NCI-H2107 treated with DMSO at 0.1 percent for 48 hours (cell line): ENCODE measurements around the gene DRC1.

Experiments
- DNase-seq: peaks from one replicate; lab custom pipeline; 2025; ENCODE audit not compliant: unreplicated experiment; lab: John Stamatoyannopoulos, UW

DRC1 gene

GRCh38 chr2:26396734-26397298 is 4.9 kb upstream of the DRC1 start:
- DNase-seq: no peak

DNA sequence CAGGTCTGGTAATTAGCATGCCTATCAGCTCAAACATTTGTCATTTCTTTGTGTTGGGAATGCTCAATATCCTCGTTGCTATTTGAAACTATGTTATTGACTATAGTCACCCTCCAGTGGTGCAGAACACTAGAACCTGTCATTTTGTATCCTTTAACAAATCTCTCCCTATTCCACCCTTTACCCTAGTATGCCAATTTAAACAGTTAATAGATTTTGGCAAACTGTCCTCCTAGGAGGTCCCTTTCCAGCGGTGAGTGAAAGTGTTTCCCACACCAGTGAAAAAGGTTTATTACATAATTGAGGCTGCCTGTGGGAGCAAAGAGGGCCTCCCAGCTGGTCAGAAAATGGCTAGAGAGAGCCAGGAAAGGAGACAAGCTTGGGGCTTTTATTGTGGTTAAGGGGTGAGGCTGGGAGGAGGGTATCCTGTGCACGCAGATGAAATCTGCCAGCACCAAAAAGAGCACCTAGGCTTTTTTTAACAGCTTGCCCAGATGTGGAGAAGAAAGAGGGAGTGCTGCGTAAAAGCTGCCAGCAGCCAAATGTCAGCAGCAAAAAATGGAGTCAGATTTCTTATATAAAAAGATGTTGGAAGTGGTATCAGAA is 1.8 kb upstream of the DRC1 start:
- DNase-seq: peak; percentile 12

DNA sequence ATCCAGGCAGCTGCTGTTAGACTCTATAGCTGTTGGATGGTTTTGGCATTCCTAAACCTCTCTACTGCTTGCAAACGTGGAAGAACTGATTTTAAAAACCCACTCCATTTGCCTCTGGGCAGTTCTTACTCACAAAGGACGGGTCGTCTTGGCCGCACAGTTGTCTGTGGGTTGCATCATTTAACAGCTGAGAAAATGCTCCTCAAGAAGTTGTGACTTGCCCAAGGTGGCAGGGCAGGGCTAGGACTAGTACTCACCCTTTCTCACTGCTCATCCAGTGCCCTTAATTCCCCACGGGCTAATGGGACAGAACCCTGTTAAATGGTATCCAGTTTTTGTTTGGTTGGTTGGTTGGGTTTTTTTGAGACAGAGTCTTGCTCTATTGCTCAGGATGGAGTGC is 997 bp upstream of the DRC1 start:
- no peak for DNase-seq

DNA sequence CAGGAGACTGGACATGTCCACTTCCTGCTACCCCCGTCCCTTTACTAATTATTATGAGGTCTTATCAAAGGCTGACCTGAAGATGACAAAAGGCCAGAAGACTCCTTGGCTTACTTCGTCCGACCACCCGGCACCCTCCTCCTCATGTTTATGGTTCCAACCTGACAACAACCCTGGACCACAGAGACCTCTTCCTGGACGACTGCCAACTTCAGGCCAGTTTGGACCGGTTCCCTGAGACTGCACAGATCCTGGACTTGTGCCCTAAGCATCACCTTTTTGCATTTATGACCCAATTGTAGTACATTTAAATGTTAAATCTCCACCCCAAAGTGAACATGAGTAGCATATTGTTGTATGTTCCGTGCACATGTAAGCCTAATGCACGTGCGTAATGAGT is 5.8 kb downstream of the DRC1 start:
- DNase-seq: no peak

GRCh38 chr2:26409785-26410184 is 8.1 kb downstream of the DRC1 start:
- DNase-seq: no peak

DNA sequence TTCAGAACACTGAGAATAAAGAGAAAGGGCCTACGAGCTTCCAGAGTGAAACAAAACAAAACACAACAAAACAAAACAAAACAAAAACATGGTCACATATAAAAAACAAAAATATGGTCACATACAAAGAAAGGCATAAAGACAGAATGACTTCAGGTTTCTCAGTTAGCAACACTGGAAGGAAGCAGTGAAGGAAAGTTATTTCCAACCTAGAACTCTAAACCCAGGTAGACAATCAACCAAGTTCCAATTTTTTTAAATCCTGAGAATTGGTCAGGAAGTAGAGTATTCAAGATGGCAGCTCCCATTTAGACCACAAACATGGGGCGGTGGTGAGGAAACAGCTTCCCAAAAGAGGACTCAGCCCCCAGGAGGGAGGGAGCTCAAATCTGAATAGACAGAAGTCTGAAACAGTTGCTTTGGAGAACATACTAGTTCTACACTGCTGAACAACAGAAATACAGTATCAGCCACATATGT is 9.1 kb downstream of the DRC1 start:
- DNase-seq: no peak

DNA sequence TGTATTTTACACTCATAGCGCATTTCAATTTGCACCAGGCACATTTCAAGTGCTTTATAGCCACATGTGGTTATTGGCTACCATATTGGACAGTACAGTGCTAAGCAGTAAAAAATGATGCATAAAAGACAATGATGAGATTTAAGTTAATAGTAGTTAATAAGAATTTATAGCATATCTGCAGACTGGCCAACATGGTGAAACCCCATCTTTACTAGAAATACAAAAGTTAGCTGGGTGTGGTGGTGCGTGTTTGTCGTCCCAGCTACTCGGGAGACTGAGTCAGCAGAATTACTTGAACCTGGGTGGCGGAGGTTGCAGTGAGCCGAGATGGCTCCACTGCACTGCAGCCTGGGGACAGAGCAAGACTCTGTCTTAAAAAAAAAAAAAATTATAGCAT is 9.7 kb downstream of the DRC1 start:
- DNase-seq: no peak

DNA sequence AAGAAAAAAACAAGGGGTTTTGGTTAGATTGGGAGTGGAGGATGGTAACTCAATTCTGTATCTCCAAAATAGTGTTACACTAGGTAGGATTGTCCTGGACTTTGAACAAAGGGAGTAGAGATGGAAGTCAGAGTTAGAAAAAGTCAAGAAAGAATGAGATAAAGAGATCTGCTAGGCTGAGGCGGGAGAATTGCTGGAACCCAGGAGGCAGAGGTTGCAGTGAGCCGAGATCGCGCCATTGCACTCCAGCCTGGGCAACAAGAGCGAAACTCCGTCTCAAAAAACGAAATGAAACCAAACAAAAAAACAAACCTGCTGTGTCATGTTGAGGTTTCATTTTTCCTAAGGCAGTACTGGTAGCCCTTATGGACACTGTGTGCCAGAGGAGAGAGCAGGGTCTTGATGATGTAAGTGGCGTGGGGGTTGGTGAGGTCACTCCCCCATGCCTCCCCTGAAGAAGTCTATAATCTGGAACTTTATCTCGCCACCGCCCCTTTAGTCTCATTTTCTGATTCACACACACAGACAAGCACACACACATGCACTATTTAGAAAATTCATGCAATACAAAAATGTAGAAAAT is 10.5 kb downstream of the DRC1 start:
- DNase-seq: no peak

DNA sequence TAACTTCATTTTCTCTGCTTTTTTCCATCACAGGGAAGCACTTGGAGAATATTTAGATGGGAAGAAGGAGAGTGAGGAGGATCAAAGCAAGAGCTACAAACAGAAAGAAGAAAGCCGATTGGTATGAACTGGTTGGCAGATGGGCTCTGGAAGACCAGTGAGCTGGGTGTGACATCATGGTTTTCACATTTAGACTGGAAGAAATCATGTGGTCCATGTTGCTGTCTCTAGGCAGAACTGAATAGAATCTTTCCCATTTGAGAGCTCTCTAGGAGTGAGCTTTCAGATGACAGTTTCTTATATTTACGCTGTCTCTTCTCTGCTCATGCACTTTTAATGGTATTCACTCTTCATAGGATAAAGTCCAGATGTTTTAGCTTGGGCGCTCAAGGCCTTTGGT is 12.6 kb downstream of the DRC1 start:
- no peak for DNase-seq

GRCh38 chr2:26421961-26422360 is 20.2 kb downstream of the DRC1 start:
- DNase-seq: no peak

DNA sequence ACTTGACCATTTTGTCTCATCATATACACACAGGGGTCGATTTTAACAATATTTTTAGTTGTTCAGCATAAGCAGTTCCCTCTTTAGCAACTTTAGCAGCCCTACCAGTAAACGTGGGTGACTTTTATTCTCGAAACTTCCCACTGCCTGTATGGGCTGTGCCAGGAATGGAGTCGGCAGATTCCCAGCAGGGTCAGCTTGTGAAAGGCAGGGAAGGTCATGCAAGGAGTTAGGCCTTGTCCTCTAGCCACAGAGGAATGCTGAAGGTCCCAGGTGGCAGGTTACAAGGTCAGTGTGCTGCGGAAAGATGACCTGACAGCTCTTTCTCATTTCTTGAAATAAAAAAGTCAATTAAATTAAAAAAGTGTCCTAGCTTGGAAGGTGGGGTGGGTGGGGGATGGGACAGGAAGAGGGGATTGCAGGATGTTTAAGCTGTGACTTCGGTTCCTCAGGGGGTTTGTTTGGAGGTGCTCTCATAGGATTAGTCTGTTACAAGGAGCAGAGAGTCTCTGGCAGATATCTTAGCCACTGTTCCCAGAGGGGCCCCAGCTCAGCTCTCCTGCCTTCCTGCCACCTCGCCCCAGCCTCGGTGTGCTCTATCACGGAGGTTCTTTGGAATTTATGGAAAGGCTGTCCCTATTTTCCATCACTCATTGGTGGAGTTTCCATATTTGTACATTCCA is 21.4 kb downstream of the DRC1 start:
- DNase-seq: no peak

GRCh38 chr2:26423750-26424149 is 22.0 kb downstream of the DRC1 start:
- no peak for DNase-seq

DNA sequence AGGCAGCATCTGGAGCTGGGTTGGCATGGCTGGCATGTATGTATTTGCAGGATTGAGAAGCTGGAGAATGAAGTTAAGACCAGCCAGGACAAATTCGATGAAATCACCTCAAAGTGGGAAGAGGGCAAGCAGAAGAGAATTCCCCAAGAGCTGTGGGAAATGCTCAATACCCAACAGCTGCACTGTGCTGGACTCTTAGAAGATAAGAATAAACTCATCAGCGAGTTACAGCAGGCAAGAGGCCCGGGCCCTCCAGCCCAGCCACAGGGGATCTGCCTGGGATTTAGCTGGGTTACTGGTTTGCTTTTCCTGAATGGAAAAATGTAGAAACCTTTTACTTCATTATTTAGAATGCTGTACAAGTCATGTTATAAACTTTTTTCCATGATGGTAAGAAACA is 22.5 kb downstream of the DRC1 start:
- no peak for DNase-seq

DNA sequence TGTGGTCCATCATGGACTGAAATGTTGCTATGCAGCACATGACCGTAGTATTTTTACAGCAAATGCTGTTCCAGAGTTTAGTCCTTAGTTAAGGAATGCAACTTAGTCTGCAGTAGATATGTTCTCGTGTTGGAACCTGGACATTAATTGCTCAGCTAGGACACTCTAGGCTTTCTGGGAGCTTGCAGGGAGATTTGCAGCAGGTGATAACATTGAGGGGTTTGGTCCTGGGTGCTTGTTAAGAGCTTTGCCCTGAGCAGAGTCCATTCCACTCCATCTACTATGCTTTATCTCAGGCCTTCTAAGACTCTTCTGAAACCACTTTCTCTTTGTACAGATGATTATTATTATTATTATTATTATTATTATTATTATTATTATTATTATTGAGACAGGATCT is 27.1 kb downstream of the DRC1 start:
- DNase-seq: no peak

GRCh38 chr2:26429779-26430578 is 28.3 kb downstream of the DRC1 start:
- DNase-seq: peak; percentile 91

- no peak for DNase-seq
These were observed 29.1 kb downstream of the DRC1 start for GRCh38 chr2:26430826-26431225.

- no peak for DNase-seq
These were observed 30.6 kb downstream of the DRC1 start for GRCh38 chr2:26432363-26432762.

- DNase-seq: no peak
These were observed 31.1 kb downstream of the DRC1 start for GRCh38 chr2:26432859-26433258.

GRCh38 chr2:26435106-26435505 is 33.4 kb downstream of the DRC1 start:
- no peak for DNase-seq

GRCh38 chr2:26438526-26438925 is 36.8 kb downstream of the DRC1 start:
- no peak for DNase-seq

GRCh38 chr2:26438926-26439325 is 37.2 kb downstream of the DRC1 start:
- DNase-seq: no peak
